GM23338 (cell line): ENCODE measurements around the gene PATE3. TPM values are rescaled to one million over a fixed set of nuclear protein-coding genes. Genes with fewer than 3 reads are reported as not detected.

Experiments
- ATAC-seq: fragments of 200-7000 bp; cut with Tn5 transposase; 3 replicates; pipeline ENCODE4 v1.9.1; 2020
- DNase-seq: peaks from one replicate; pipeline ENCODE4 v3.0.0-alpha.2; 2015; ENCODE audit warnings: low spot score
- H2AFZ ChIP-seq: fragments of 200-600 bp; sonication (generic); 2 replicates; pipeline ENCODE4 v1.8.0; 2016; ENCODE audit warnings: antibody characterized with exemption, mild to moderate bottlenecking, moderate library complexity
- H3F3A ChIP-seq: fragments of 200-600 bp; sonication (generic); replicated peaks from 2 replicates; pipeline ENCODE4 v1.8.0; 2017; ENCODE audit warnings: antibody characterized with exemption, mixed run types, low read depth
- H3K27ac ChIP-seq: fragments of 200-600 bp; sonication (generic); 2 replicates; pipeline ENCODE4 v1.6.1; 2016; ENCODE audit warnings: low read depth
- H3K27me3 ChIP-seq: fragments of 200-600 bp; sonication (generic); 2 replicates; pipeline ENCODE4 v1.8.0; 2016; ENCODE audit warnings: mild to moderate bottlenecking, mixed run types, moderate library complexity; ENCODE audit not compliant: insufficient read depth
- H3K36me3 ChIP-seq: fragments of 200-600 bp; sonication (generic); 2 replicates; pipeline ENCODE4 v1.8.0; 2016; ENCODE audit warnings: mild to moderate bottlenecking; ENCODE audit not compliant: insufficient read depth
- H3K4me1 ChIP-seq: fragments of 200-600 bp; sonication (generic); 2 replicates; pipeline ENCODE4 v1.8.0; 2016; ENCODE audit warnings: mild to moderate bottlenecking, moderate library complexity; ENCODE audit not compliant: insufficient read depth
- H3K4me2 ChIP-seq: fragments of 200-600 bp; sonication (generic); 2 replicates; pipeline ENCODE4 v1.7.1; 2017; ENCODE audit warnings: mixed run types
- H3K4me3 ChIP-seq: fragments of 200-600 bp; sonication (generic); 2 replicates; pipeline ENCODE4 v1.6.1; 2016; ENCODE audit warnings: mixed run types
- H3K79me2 ChIP-seq: fragments of 200-600 bp; sonication (generic); replicated peaks from 2 replicates; pipeline ENCODE4 v1.8.0; 2017; ENCODE audit warnings: mild to moderate bottlenecking; ENCODE audit not compliant: insufficient read depth
- H3K9me2 ChIP-seq: fragments of 200-600 bp; sonication (generic); 2 replicates; pipeline ENCODE4 v1.8.0; 2017; ENCODE audit not compliant: insufficient read depth
- H4K20me1 ChIP-seq: fragments of 200-600 bp; sonication (generic); replicated peaks from 2 replicates; pipeline ENCODE4 v1.8.0; 2017; ENCODE audit warnings: mild to moderate bottlenecking; ENCODE audit not compliant: insufficient read depth
- H3K27ac Mint-ChIP-seq: 2 replicates; pipeline ENCODE4 v1.8.0; 2020; ENCODE audit warnings: inconsistent platforms, mild to moderate bottlenecking, moderate library complexity, mixed read lengths
- H3K27me3 Mint-ChIP-seq: 3 replicates; pipeline ENCODE4 v1.8.0; 2022; ENCODE audit warnings: low read depth, mild to moderate bottlenecking, moderate library complexity, mixed read lengths, inconsistent platforms; ENCODE audit not compliant: insufficient read depth, poor library complexity
- H3K36me3 Mint-ChIP-seq: 3 replicates; pipeline ENCODE4 v1.8.0; 2021; ENCODE audit warnings: low read depth, mild to moderate bottlenecking, inconsistent platforms, moderate library complexity, mixed read lengths
- H3K4me1 Mint-ChIP-seq: 3 replicates; pipeline ENCODE4 v1.8.0; 2020; ENCODE audit warnings: mild to moderate bottlenecking, inconsistent platforms, mixed read lengths
- H3K4me3 Mint-ChIP-seq: 3 replicates; pipeline ENCODE4 v1.8.0; 2021; ENCODE audit warnings: moderate library complexity, mild to moderate bottlenecking, inconsistent platforms, mixed read lengths
- H3K9me3 Mint-ChIP-seq: 3 replicates; pipeline ENCODE4 v1.8.0; 2020; ENCODE audit warnings: moderate library complexity, mild to moderate bottlenecking, inconsistent platforms, mixed read lengths
- CREB1 ChIP-seq: fragments of 250-450 bp; sonication (Bioruptor Pico); IDR thresholded peaks from 2 replicates; pipeline ENCODE4 v1.5.0; 2020; ENCODE audit warnings: low read depth, mild to moderate bottlenecking, moderate library complexity
- CTCF ChIP-seq, 2 experiments: fragments of 200-600 bp in 1 of 2; sonication (generic) in 1 of 2; conservative IDR thresholded peaks; 2 replicates each; pipeline versions ENCODE4 v1.5.1 to v1.6.1; 2016 to 2017; ENCODE audit warnings: antibody characterized with exemption in 2 of 2, low read depth in 2 of 2, mild to moderate bottlenecking in 2 of 2, moderate library complexity in 1 of 2
- ETS1 ChIP-seq: IDR thresholded peaks from 2 replicates; pipeline ENCODE4 v1.6.1; 2016; ENCODE audit warnings: antibody characterized with exemption
- EZH2 ChIP-seq: fragments of 200-600 bp; sonication (generic); IDR thresholded peaks from one replicate; pipeline ENCODE4 v1.8.0; 2017; ENCODE audit warnings: antibody characterized with exemption, mild to moderate bottlenecking, low read depth; ENCODE audit not compliant: unreplicated experiment
- EZH2phosphoT487 ChIP-seq: fragments of 200-600 bp; sonication (generic); IDR thresholded peaks from one replicate; pipeline ENCODE4 v1.8.1; 2018; ENCODE audit warnings: antibody characterized with exemption; ENCODE audit not compliant: unreplicated experiment
- JUNB ChIP-seq: IDR thresholded peaks from one replicate; pipeline ENCODE4 v1.6.1; 2016; ENCODE audit warnings: antibody characterized with exemption; ENCODE audit not compliant: unreplicated experiment
- NANOG ChIP-seq: IDR thresholded peaks from 2 replicates; pipeline ENCODE4 v1.6.1; 2016; ENCODE audit warnings: antibody characterized with exemption, borderline replicate concordance
- POLR2AphosphoS5 ChIP-seq: IDR thresholded peaks from 2 replicates; pipeline ENCODE4 v1.6.1; 2016; ENCODE audit warnings: antibody characterized with exemption, low read depth
- REST ChIP-seq: IDR thresholded peaks from one replicate; pipeline ENCODE4 v1.6.1; 2018; ENCODE audit warnings: antibody characterized with exemption; ENCODE audit not compliant: unreplicated experiment
- STAT1 ChIP-seq: IDR thresholded peaks from one replicate; pipeline ENCODE4 v1.6.1; 2016; ENCODE audit warnings: antibody characterized with exemption; ENCODE audit not compliant: unreplicated experiment
- ZNF114 ChIP-seq: fragments of 250-450 bp; sonication (Bioruptor Pico); IDR thresholded peaks from 2 replicates; pipeline ENCODE4 v1.5.0; 2020; ENCODE audit warnings: mild to moderate bottlenecking, moderate library complexity
- ZNF331 ChIP-seq: fragments of 250-450 bp; sonication (Bioruptor Pico); IDR thresholded peaks from 2 replicates; pipeline ENCODE4 v1.5.0; 2020; ENCODE audit warnings: low read depth, mild to moderate bottlenecking, moderate library complexity
- ZNF462 ChIP-seq: fragments of 250-450 bp; sonication (Bioruptor Pico); IDR thresholded peaks from 2 replicates; pipeline ENCODE4 v1.5.0; 2020; ENCODE audit warnings: mild to moderate bottlenecking, moderate library complexity
- polyA plus RNA-seq: library from polyadenylated mRNA; unstranded; fragments of >200 nt; fragmentation: Nextera tagmentation; extraction: Ambion mirVana; gene quantifications from 2 replicates; pipeline ENCODE4 v1.2.1, GENCODE V29; 2016
- total RNA-seq: library from RNA; depleted of rRNA; stranded (reverse); fragments of >200 nt; shearing (Covaris generic); gene quantifications from 2 replicates; pipeline ENCODE4 v1.2.3, GENCODE V29; 2014

PATE3 gene
- total and polyA plus RNA-seq, 2 experiments from 2014 or later = not detected

GRCh38 chr11:125778728-125779127, 9.2 kb upstream of the PATE3 start, which contains the start of gene PATE2:
Gene PATE2, minus strand, starts transcription at chr11:125778828. Its CDS starts 55 bp downstream, at chr11:125778773.
- Histone ChIP-seq H3K36me3 (no peaks in the 10 kb centered on the region), H4K20me1 (no peaks in the 10 kb centered on the region), H3K27me3 (no peaks in the 10 kb centered on the region), H2AFZ (no peak within 1 kb of the TSS; the same call in 1 of the 2 replicates), H3K4me3 (no peak within 1 kb of the TSS), H3K4me1 (no peaks in the 10 kb centered on the region), H3K79me2 (no peaks in the 10 kb centered on the region), H3K27ac (no peak within 1 kb of the TSS), H3F3A (no peaks in the 10 kb centered on the region), H3K9me2 (no peaks in the 10 kb centered on the region), H3K4me2 (no peak within 1 kb of the TSS)
- TF ChIP-seq STAT1 = no peak
- no peak for TF ChIP-seq ZNF462 (CRISPR knock-in tag)
- TF ChIP-seq ETS1 = no peak
- TF ChIP-seq EZH2 = no peak
- TF ChIP-seq CREB1 (CRISPR knock-in tag) = no peak
- no peak for TF ChIP-seq POLR2AphosphoS5
- TF ChIP-seq NANOG = no peak
- no peak for TF ChIP-seq REST
- TF ChIP-seq CTCF (conservative IDR thresholded peaks at IDR 0.05; ENCODE audit: low read depth in 2 of 2) = no peak
- no peak for TF ChIP-seq EZH2phosphoT487
- no peak for TF ChIP-seq JUNB
- TF ChIP-seq ZNF331 (CRISPR knock-in tag) = no peak
- TF ChIP-seq ZNF114 (CRISPR knock-in tag) = no peak
- no peaks in the 10 kb centered on the region for H3K4me1 Mint-ChIP-seq
- no peaks in the 10 kb centered on the region for H3K36me3 Mint-ChIP-seq
- H3K27me3 Mint-ChIP-seq = no peaks in the 10 kb centered on the region
- DNase-seq (no peak), ATAC-seq (no peak)
- no peak within 1 kb of the TSS for H3K27ac Mint-ChIP-seq
- no peak within 1 kb of the TSS for H3K4me3 Mint-ChIP-seq
- peaks cover 7% of the 10 kb centered on the region; the same call in 2 of the 3 replicates for H3K9me3 Mint-ChIP-seq
